HG02623 (cell line): ENCODE measurements around the gene CCDC122.

Experiments
- ATAC-seq: cut with Tn5 transposase; IDR thresholded peaks from one replicate; pipeline ENCODE4 v1.9.1; 2021; ENCODE audit warnings: moderate library complexity; ENCODE audit not compliant: unreplicated experiment

The CCDC122 gene

GRCh38 chr13:43878892-43879754 is at the start of gene CCDC122:
Gene CCDC122, minus strand, starts transcription at chr13:43879740. Its CDS starts 10,364 bp downstream, at chr13:43869376.
- peak; percentile 71 for ATAC-seq

- ATAC-seq, result peak; percentile 86
These were observed 45.2 kb upstream of the CCDC122 start for GRCh38 chr13:43924549-43925245.

- no peak for ATAC-seq
These were observed 41.6 kb upstream of the CCDC122 start for GRCh38 chr13:43920965-43921674.

GRCh38 chr13:43918636-43919035 is 39.1 kb upstream of the CCDC122 start:
- no peak for ATAC-seq

DNA sequence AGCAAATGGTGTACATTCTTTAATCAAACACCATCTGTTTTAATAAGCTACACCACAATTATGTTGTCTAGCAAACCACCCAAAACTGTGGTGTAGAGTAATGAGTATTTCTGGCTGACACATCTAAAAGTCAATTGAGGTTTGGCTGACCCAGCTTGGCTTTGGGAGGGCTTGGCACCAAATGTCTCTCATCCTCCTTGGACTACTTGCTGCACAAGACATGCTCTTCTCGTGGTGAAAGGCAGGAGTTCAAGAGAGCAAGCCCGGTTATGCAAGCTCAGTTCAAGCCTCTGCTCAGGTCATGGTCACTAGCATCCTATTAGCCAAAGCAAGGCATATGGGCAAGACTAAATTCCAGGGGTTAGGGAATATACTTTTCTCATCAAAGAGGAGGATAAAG is 37.3 kb upstream of the CCDC122 start:
- no peak for ATAC-seq

- ATAC-seq, result no peak
These were observed 35.9 kb upstream of the CCDC122 start for GRCh38 chr13:43915451-43915850.

DNA sequence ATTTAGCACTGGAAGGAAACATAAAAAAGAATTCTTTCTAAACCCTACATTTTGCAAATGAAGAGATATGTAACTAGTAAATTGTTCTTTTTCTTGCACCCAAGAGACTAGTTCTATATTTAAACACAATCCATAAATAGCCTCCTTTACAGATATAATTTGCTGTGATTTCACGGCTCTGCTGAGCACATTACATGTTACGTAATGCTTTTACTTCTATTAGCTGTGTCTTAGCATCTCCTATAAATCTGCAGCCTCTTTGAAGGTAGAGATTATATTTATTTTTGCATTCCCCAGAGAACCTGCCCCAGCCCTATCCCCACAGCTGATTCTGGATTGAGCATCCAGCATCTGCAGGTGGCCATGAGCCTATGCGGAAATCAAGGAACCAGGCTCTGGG is 32.3 kb upstream of the CCDC122 start:
- no peak for ATAC-seq

DNA sequence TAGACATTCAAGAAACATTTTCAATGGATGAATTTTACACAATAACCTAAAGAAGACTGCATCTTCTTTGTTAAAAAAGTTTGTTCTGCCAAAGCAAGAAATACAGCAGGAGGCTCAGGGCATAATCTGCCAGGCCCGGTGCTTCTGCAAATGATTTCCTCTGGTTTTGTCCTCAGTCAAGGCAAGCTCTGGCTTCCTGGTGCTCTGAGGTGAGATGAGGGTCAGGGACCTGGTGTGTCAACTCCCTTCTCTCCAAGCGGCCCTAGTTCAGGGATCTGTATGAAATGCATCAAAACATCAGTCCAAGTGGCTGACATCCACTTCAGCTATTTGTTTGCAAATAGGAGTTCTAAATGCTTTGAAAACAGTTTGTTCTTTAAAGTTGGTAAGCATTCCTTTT is 31.7 kb upstream of the CCDC122 start:
- no peak for ATAC-seq

DNA sequence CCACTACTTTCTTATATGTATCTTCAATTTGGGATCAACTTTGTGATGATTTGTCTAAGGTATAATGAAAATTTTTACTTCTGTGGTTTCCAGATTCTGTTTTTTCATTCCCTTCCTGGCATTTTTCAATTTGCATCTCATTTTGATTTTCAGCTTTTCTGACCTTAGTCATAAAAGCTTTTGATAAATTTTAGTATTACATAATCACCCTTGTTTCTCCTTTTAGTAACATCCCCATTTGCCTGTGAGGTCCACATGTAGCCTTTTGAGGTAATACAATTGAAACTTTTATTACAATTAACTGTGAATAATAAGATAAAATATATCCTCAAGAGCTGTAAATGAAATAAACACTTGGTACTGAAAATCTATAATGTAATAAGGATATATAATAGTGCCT is 31.3 kb upstream of the CCDC122 start:
- ATAC-seq, result no peak

- ATAC-seq, result no peak
These were observed 28.9 kb upstream of the CCDC122 start for GRCh38 chr13:43908156-43909126.

GRCh38 chr13:43905435-43906031 is 26.0 kb upstream of the CCDC122 start:
- no peak for ATAC-seq

DNA sequence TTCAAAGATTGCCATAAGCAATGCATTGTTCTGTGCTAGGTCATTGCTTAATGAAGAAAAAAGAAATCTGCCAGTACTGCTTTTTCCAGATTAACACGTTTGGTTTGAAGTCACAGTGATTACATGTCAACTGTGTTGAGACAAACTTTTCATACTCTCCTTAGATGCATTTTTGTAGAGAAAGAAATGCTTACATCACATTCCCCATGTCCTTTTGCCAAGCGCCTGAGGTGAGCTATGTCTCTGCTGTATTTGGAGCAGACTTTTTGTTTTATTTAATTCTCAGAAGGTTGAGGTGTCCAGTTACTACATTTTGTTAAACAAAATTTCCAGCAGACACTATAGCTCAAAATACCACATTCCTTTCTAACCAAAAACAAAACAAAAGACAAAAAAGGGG is 16.4 kb upstream of the CCDC122 start:
- ATAC-seq, result no peak

GRCh38 chr13:43894438-43894837 is 14.9 kb upstream of the CCDC122 start:
- ATAC-seq, result no peak

- no peak for ATAC-seq
These were observed 4.7 kb upstream of the CCDC122 start for GRCh38 chr13:43884222-43884621.

DNA sequence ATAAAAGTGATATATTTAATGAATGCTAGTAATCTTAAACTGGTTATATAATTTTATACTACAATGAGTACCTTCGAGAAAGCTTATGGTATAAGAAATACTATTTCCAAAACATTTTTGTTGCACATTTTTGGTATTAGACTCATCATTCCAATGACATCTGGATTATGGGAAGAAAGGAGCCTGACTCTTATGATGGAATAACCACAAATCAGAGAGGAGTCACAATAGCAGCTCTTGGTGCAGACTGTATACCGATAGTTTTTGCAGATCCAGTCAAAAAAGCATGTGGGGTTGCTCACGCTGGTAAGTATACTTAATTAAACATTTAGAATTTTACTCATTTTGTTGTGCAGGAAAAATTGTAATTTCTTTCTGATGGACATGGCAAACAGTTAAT is 4.1 kb upstream of the CCDC122 start:
- no peak for ATAC-seq

DNA sequence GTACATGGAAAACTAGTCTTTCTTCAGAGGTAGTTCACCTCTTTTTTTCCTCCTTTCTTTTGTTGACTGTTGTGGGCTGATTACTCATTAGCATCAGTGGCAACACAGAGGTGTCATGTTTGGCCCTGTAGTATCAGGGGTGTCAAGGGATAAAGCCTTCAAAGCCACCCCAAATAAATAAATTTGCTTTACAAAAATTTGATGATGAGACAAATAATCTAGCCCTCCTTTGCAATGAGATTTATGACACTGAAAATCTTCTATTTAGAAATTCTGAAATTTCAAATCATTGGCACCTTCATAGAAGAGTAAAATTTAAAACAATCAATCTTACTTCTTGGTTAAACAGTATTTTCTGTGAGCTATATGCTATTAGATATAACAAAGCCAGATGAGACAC is 2.0 kb upstream of the CCDC122 start:
- ATAC-seq, result no peak

- ATAC-seq, result no peak
These were observed 1.4 kb upstream of the CCDC122 start for GRCh38 chr13:43880926-43881325.

DNA sequence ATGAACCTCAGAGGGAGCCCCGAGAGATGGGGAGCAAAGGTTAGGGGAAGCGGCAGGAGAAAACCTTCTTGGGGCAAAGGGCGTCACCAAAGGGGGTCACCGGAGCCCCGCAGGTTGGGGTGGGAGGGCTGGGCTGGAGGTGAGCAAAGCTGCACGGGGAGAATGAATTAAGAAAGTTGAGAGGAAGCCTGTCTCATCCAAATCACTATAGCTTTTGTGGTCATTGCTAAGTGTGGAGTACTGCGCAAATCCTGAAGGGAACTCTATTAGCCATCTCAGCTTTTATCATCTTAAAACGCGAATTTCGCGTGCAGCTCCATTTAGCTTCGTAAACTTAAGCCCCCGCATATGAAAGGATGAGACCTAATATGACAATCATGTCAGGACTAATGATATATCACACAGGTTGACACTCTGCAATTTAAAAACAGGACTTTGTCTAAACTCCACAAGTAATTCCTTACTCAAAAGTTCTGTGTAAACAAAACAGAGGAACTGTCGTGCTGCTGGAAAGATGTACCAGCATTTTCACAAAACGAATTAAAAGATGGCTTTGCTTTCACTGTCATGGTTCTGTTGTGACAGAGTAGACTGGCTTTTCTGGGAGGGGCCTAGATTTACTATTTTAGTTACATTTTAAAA is 795 bp upstream of the CCDC122 start:
- no peak for ATAC-seq

GRCh38 chr13:43879755-43880181 is 228 bp upstream of the CCDC122 start, which contains the start of gene LACC1:
Gene LACC1, plus strand, starts transcription at chr13:43879904. Its CDS starts 1,082 bp downstream, at chr13:43880986.
- peak; percentile 30 for ATAC-seq
